ENCODE results near the gene KRTAP9-9.
"Not testable (repeated sequence)": the region's sequence is repeated elsewhere in the genome, so short reads cannot be mapped to it uniquely, and the experiment has no call there.

KRTAP9-9 gene

DNA sequence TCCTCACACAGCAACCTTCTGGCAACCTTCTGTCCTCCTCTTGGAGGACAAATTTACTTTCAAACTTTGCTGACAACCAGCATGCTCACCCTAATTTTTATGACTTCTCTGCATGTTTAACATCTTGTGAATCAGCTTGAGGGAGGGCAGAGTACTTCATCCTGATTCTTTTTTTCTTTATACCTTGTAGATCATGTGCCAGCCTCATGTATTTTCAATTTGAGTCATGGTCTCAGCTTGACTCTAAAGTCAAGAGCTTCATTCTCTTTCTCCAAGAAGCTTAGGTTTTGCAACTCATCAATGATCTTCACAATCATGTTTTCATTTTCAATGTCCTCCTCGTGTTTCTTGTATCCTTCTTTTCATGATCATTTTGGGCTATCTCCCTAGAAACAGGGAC, 16.7 kb downstream of the KRTAP9-9 start:
- H3K4me3 ChIP-seq (replicated peaks in 1 of 2; ENCODE audit: low read depth in 2 of 2, low read length in 2 of 2) = no peak overlapping the region
- DNase-seq (ENCODE audit: low read depth in 2 of 2) = no peak
- TF ChIP-seq, protein P1, sequence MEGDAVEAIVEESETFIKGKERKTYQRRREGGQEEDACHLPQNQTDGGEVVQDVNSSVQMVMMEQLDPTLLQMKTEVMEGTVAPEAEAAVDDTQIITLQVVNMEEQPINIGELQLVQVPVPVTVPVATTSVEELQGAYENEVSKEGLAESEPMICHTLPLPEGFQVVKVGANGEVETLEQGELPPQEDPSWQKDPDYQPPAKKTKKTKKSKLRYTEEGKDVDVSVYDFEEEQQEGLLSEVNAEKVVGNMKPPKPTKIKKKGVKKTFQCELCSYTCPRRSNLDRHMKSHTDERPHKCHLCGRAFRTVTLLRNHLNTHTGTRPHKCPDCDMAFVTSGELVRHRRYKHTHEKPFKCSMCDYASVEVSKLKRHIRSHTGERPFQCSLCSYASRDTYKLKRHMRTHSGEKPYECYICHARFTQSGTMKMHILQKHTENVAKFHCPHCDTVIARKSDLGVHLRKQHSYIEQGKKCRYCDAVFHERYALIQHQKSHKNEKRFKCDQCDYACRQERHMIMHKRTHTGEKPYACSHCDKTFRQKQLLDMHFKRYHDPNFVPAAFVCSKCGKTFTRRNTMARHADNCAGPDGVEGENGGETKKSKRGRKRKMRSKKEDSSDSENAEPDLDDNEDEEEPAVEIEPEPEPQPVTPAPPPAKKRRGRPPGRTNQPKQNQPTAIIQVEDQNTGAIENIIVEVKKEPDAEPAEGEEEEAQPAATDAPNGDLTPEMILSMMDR (IDR thresholded peaks at IDR 0.05; ENCODE audit: low read depth, low read length) = no peak

DNA sequence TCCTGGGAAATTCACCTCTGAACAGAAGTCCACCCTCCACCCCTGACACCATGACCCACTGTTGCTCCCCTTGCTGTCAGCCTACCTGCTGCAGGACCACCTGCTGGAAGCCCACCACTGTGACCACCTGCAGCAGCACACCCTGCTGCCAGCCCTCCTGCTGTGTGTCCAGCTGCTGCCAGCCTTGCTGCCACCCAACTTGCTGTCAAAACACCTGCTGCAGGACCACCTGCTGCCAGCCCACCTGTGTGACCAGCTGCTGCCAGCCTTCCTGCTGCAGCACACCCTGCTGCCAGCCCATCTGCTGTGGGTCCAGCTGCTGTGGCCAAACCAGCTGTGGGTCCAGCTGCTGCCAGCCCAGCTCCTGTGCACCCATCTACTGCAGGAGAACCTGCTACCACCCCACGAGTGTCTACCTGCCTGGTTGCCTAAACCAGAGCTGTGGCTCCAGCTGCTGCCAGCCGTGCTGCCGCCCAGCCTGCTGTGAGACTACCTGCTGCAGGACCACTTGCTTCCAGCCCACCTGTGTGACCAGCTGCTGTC, 20.5 kb downstream of the KRTAP9-9 start, which contains the start of gene KRTAP9-7:
KRTAP9-7 (plus strand) TSS at position 51 of the 543 bp plus-strand sequence; CDS start at position 51, 0 bp downstream.
- not testable (repeated sequence) for H3K4me3 ChIP-seq (replicated peaks in 1 of 2; ENCODE audit: low read depth in 2 of 2, low read length in 2 of 2); DNase-seq (ENCODE audit: low read depth in 2 of 2)

DNA sequence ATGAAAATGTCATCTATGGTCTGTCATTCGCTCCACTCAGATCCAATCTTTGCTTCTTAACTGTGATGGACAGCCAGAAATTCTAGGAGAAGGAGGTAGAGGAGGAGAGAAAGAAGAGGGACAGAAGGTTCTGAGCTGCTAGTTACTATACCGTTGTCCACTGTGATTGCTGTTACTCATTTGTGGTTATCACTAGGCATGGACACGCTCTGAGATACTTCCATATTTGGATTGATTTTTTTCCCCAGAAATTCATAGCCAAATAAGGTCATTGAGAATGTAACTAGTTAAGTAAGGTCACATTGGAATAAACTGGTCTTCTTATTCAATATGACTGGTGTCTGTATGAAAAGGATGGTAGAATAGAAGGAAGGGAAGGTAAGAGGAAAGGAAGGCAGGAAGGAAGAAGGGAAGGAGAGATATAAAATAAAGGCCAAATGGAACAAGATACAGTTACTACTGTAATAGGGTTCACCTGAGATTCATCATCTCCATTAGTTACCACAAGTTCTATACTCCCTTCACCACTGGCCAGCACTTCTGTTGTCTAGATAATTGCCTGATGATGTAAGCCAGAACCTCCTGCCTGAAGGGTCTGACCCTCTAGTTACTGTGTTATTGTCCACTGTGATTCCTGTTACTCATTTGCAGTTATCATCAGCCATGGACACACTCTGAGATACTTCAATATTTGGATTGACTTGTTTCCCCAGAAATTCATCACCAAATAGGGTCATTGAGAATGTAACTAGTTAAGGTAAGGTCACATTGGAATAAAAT, 23.2 kb downstream of the KRTAP9-9 start:
- DNase-seq (ENCODE audit: low read depth in 2 of 2) = no peak
- TF ChIP-seq, protein P1 (IDR thresholded peaks at IDR 0.05; ENCODE audit: low read depth, low read length) = no peak

DNA sequence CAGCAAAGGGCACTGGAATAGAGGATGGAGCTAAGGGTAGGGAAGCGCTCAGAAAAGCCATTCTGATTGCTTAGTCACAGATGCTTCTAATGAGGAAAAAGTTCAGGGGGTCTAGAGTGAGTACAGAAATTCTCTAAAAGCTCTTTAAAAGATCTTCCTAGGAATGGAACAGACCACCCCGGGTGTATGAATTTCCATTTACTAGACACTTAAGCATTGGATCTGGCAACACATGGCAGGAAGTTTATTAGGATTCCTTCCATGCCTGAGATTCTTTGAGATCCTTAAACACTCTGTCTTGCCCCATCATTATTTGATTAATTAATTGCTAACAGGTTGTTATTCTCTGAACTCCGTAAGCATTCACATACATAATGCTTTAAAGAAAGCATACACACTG, 28.9 kb downstream of the KRTAP9-9 start:
- TF ChIP-seq, protein P1 (IDR thresholded peaks at IDR 0.05; ENCODE audit: low read depth, low read length) = no peak
- H3K4me3 ChIP-seq (replicated peaks in 1 of 2; ENCODE audit: low read depth in 2 of 2, low read length in 2 of 2) = no peak overlapping the region
- no peak for DNase-seq (ENCODE audit: low read depth in 2 of 2)

More for the DNA sequence above, 23.2 kb downstream of the KRTAP9-9 start:
- H3K4me3 ChIP-seq (replicated peaks in 1 of 2; ENCODE audit: low read depth in 2 of 2, low read length in 2 of 2) = no peak overlapping the region

- TF ChIP-seq, protein P1 (IDR thresholded peaks at IDR 0.05; ENCODE audit: low read depth, low read length) = no peak
- H3K4me3 ChIP-seq (replicated peaks in 1 of 2; ENCODE audit: low read depth in 2 of 2, low read length in 2 of 2) = no peak overlapping the region
- no peak for DNase-seq (ENCODE audit: low read depth in 2 of 2)
These were observed 29.4 kb downstream of the KRTAP9-9 start for GRCh38 chr17:41284546-41284945.

DNA sequence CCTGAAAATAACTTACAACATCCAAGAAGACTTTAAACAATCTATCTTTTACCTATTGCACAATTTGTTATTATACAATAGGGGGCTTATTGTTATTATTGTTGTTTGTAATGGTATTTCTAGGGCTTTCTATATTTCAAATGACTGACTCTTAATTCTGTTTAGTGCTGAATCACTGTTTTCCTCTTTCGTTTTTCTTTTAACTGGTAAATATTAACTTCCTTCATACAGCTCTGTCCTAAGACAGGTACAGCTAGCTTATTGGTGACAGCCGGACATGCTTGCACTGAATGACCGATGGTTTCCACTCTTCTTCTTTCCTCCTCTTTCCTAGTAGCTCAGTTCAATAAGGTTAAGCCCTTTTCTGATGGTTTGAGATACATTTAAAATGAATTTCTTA, 31.9 kb downstream of the KRTAP9-9 start:
- H3K4me3 ChIP-seq (replicated peaks in 1 of 2; ENCODE audit: low read depth in 2 of 2, low read length in 2 of 2) = no peak overlapping the region
- DNase-seq (ENCODE audit: low read depth in 2 of 2) = no peak
- TF ChIP-seq, protein P1 (IDR thresholded peaks at IDR 0.05; ENCODE audit: low read depth, low read length) = no peak

- DNase-seq (ENCODE audit: low read depth in 2 of 2) = no peak
- TF ChIP-seq, protein P1 (IDR thresholded peaks at IDR 0.05; ENCODE audit: low read depth, low read length) = no peak
- H3K4me3 ChIP-seq (replicated peaks in 1 of 2; ENCODE audit: low read depth in 2 of 2, low read length in 2 of 2) = no peak overlapping the region
These were observed 38.8 kb downstream of the KRTAP9-9 start for GRCh38 chr17:41294016-41294415.

Data from cardiac fibroblast (primary cell).